ENCODE results near the gene NCOA3. TPM values are rescaled to one million over a fixed set of nuclear protein-coding genes. Genes with fewer than 3 reads are reported as not detected.

NCOA3 gene
- total and polyA plus RNA-seq, 2 experiments from 2014 or later, result 6.7 to 25.8 TPM

DNA sequence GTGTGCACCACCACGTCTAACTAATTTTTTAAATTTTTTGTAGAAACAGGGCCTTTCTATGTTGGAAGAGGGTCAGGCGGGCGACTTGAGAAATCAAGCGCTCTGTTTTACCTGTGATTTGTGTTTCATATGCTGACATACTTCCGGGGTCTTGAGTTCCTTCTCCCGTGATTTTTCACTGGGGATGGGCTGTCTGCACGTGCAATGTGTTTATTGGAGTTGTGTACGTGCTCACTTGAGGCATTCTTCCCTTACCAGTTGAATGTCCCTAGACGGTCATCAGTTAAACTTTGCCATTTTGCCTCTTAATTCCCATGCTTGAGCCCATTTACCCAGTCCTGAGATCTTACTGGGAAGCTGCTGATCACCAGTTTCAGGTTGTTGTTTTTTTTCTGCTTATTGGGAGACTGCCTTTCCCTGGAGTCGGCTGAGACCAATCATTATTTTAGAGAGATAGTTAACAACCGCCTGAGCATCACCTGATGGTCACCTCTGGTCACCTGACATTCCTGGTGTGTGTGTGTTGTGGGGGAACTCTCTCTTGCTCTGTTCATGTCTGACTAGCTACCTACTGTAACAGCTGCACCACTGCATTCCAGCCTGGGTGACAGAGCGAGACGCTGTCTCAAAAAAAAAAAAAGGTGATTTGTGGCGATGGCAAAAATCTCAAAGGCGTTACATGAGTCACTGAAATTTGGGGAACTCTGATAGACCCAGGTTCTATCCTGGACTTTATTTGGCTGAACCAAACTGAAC, 34.8 kb upstream of the NCOA3 start (continued):
- TF ChIP-seq REST (IDR thresholded peaks at IDR 0.05; ENCODE audit: unreplicated experiment), result no peak
- no peak for TF ChIP-seq JUNB (IDR thresholded peaks at IDR 0.05; ENCODE audit: unreplicated experiment)
- TF ChIP-seq EZH2phosphoT487 (IDR thresholded peaks at IDR 0.05; ENCODE audit: unreplicated experiment), result no peak
- TF ChIP-seq ZNF114 (CRISPR knock-in tag; IDR thresholded peaks at IDR 0.05), result no peak
- no peak for TF ChIP-seq ZNF462 (CRISPR knock-in tag; IDR thresholded peaks at IDR 0.05)
- no peak for TF ChIP-seq CREB1 (CRISPR knock-in tag; IDR thresholded peaks at IDR 0.05; ENCODE audit: low read depth)
- no peak for TF ChIP-seq NANOG (IDR thresholded peaks at IDR 0.05; ENCODE audit: borderline replicate concordance)

Measured in GM23338 (cell line).